Measurements from ENCODE around the gene CD209. TPM values are rescaled to one million over a fixed set of nuclear protein-coding genes. Genes with fewer than 3 reads are reported as not detected.
A peak's percentile ranks its signal among the peaks of the same experiment; 100 is the strongest.

CD209 gene
- polyA plus RNA-seq, 3 donors, result 1.1 to 2.1 (median 1.8) TPM

- WGBS (ENCODE audit: insufficient coverage), result 8% methylated on average over 25 of the region's 31 CpGs
- Mint-ChIP-seq H3K4me3 (peak overlapping the region; percentile 56 to 86), H3K27me3 (ENCODE audit: low read depth in 3 of 3) (peaks cover 28 to 52% (median 38%) of the 10 kb centered on the region in 3 donors), H3K9me3 (peaks cover 0 to 36% (median 22%) of the 10 kb centered on the region in 7 donors), H3K27ac (no peak overlapping the region), H3K4me1 (peaks cover 22% of the 10 kb centered on the region), H3K36me3 (peaks cover 7 to 10% of the 10 kb centered on the region in 2 donors)
- H3K27me3 ChIP-seq (ENCODE audit: control insufficient read depth in 2 of 2, insufficient read depth in 2 of 2, low read length in 2 of 2), result peaks cover 14 to 43% of the 10 kb centered on the region in 2 donors
- TF ChIP-seq CTCF (IDR thresholded peaks at IDR 0.05), result no peak
- peaks cover 6 to 7% of the 10 kb centered on the region in 2 donors for H3K9me3 ChIP-seq (replicated peaks in 1 of 2; ENCODE audit: control insufficient read depth in 1 of 2, insufficient read depth in 1 of 2, low read length in 2 of 2)
- no peaks in the 10 kb centered on the region for H4K20me1 ChIP-seq (ENCODE audit: insufficient read depth, low read length)
- H3K4me3 ChIP-seq (replicated peaks in 1 of 3; ENCODE audit: low read depth in 2 of 3, low read length in 3 of 3), result peak overlapping the region in 1 of 3 experiments; percentile 44
- H3K79me2 ChIP-seq (ENCODE audit: insufficient read depth, low read length), result no peaks in the 10 kb centered on the region
- peaks cover 29 to 33% of the 10 kb centered on the region in 2 donors for H3K4me1 ChIP-seq (ENCODE audit: control insufficient read depth in 1 of 2, insufficient read depth in 2 of 2, low read length in 2 of 2)
- H3K9ac ChIP-seq (ENCODE audit: insufficient read depth, low read length, poor library complexity, severe bottlenecking), result no peak overlapping the region
- peak overlapping the region; percentile 29 for H2AFZ ChIP-seq (ENCODE audit: insufficient read depth, low read depth, low read length, poor library complexity, severe bottlenecking)
- H3K36me3 ChIP-seq (replicated peaks in 1 of 2; ENCODE audit: control insufficient read depth in 1 of 2, insufficient read depth in 2 of 2, low read length in 2 of 2), result no peaks in the 10 kb centered on the region
- intact Hi-C loops (cut with micrococcal nuclease), result no loop called here
- H3K27ac ChIP-seq (ENCODE audit: low read depth in 1 of 2, low read length in 2 of 2), result no peak overlapping the region
- H3K4me2 ChIP-seq (replicated peaks; ENCODE audit: extremely low read depth, low read length, poor library complexity, severe bottlenecking), result peak overlapping the region; percentile 46
- no peak for DNase-seq
Measured at GRCh38 chr19:7789447-7789846, 42.1 kb upstream of the CD209 start.

GRCh38 chr19:7788933-7789323 is 41.6 kb upstream of the CD209 start:
- Mint-ChIP-seq H3K9me3 (peaks cover 0 to 36% (median 22%) of the 10 kb centered on the region in 7 donors), H3K27me3 (ENCODE audit: low read depth in 3 of 3) (peaks cover 28 to 51% (median 38%) of the 10 kb centered on the region in 3 donors), H3K4me3 (peak overlapping the region; percentile 56 to 86), H3K4me1 (peaks cover 28% of the 10 kb centered on the region), H3K27ac (peak overlapping the region in 1 of 7 donors; percentile 64), H3K36me3 (peaks cover 7 to 10% of the 10 kb centered on the region in 2 donors)
- peaks cover 6 to 7% of the 10 kb centered on the region in 2 donors for H3K9me3 ChIP-seq (replicated peaks in 1 of 2; ENCODE audit: control insufficient read depth in 1 of 2, insufficient read depth in 1 of 2, low read length in 2 of 2)
- no peak for DNase-seq
- peaks cover 14 to 43% of the 10 kb centered on the region in 2 donors for H3K27me3 ChIP-seq (ENCODE audit: control insufficient read depth in 2 of 2, insufficient read depth in 2 of 2, low read length in 2 of 2)
- no peaks in the 10 kb centered on the region for H4K20me1 ChIP-seq (ENCODE audit: insufficient read depth, low read length)
- H3K79me2 ChIP-seq (ENCODE audit: insufficient read depth, low read length), result no peaks in the 10 kb centered on the region
- intact Hi-C loops (cut with micrococcal nuclease), result no loop called here
- H3K9ac ChIP-seq (ENCODE audit: insufficient read depth, low read length, poor library complexity, severe bottlenecking), result no peak overlapping the region
- peak overlapping the region; percentile 46 for H3K4me2 ChIP-seq (replicated peaks; ENCODE audit: extremely low read depth, low read length, poor library complexity, severe bottlenecking)
- no peak overlapping the region for H3K27ac ChIP-seq (ENCODE audit: low read depth in 1 of 2, low read length in 2 of 2)
- peaks cover 34 to 38% of the 10 kb centered on the region in 2 donors for H3K4me1 ChIP-seq (ENCODE audit: control insufficient read depth in 1 of 2, insufficient read depth in 2 of 2, low read length in 2 of 2)
- H3K4me3 ChIP-seq (replicated peaks in 1 of 3; ENCODE audit: low read depth in 2 of 3, low read length in 3 of 3), result peak overlapping the region in 1 of 3 experiments; percentile 44
- WGBS (ENCODE audit: insufficient coverage), result 2% methylated on average over 22 of the region's 23 CpGs
- H3K36me3 ChIP-seq (replicated peaks in 1 of 2; ENCODE audit: control insufficient read depth in 1 of 2, insufficient read depth in 2 of 2, low read length in 2 of 2), result no peaks in the 10 kb centered on the region
- TF ChIP-seq CTCF (IDR thresholded peaks at IDR 0.05), result no peak
- H2AFZ ChIP-seq (ENCODE audit: insufficient read depth, low read depth, low read length, poor library complexity, severe bottlenecking), result peak overlapping the region; percentile 29

All from CD14-positive monocyte (primary cell).